Activated T-cell treated with anti-CD3 and anti-CD28 coated beads, Interleukin-2, amount 50 U/mL, for 4 hours (primary cell): ENCODE data around the gene ZNF618. TPM values are rescaled to one million over a fixed set of nuclear protein-coding genes. Genes with fewer than 3 reads are reported as not detected.
A peak's percentile ranks its signal among the peaks of the same experiment; 100 is the strongest.

Experiments used
- ATAC-seq, 2 donors: fragments of 200-7000 bp; cut with Tn5 transposase; one replicate each; pipeline ENCODE4 v1.10.0; 2021
- DNase-seq: peaks from one replicate; pipeline ENCODE4 v3.0.0-alpha.2; 2020
- H3K27me3 Mint-ChIP-seq: one replicate; pipeline ENCODE4 v1.8.0; 2021; ENCODE audit warnings: low read depth, mixed read lengths
- H3K36me3 Mint-ChIP-seq: one replicate; pipeline ENCODE4 v1.8.0; 2022; ENCODE audit warnings: mixed read lengths; ENCODE audit not compliant: insufficient read depth
- H3K4me1 Mint-ChIP-seq: one replicate; pipeline ENCODE4 v1.8.0; 2021; ENCODE audit warnings: low read depth, mixed read lengths
- H3K4me3 Mint-ChIP-seq: one replicate; pipeline ENCODE4 v1.8.0; 2021; ENCODE audit warnings: mild to moderate bottlenecking, moderate library complexity, mixed read lengths
- H3K9me3 Mint-ChIP-seq: one replicate; pipeline ENCODE4 v1.8.0; 2021; ENCODE audit warnings: mixed read lengths
- total RNA-seq, 3 donors: library from RNA; stranded (reverse); gene quantifications; one replicate each; pipeline ENCODE4 v1.2.1, GENCODE V29; 2021

ZNF618 gene
- total RNA-seq, 3 donors from 2014 or later: 0.19 to 0.48 (median 0.21) TPM

- H3K36me3 Mint-ChIP-seq: no peaks in the 10 kb centered on the region
- ATAC-seq: no peak
- H3K27me3 Mint-ChIP-seq: peaks cover 10% of the 10 kb centered on the region
- H3K9me3 Mint-ChIP-seq: no peaks in the 10 kb centered on the region
- no peak for DNase-seq
- no peaks in the 10 kb centered on the region for H3K4me1 Mint-ChIP-seq
- H3K4me3 Mint-ChIP-seq: no peak overlapping the region
Measured at GRCh38 chr9:114085387-114085789, 209.3 kb downstream of the ZNF618 start.

GRCh38 chr9:114086009-114086408, 209.9 kb downstream of the ZNF618 start:
- Mint-ChIP-seq H3K36me3 (no peaks in the 10 kb centered on the region), H3K9me3 (no peaks in the 10 kb centered on the region), H3K4me3 (no peak overlapping the region), H3K4me1 (no peaks in the 10 kb centered on the region), H3K27me3 (peaks cover 10% of the 10 kb centered on the region)
- no peak for DNase-seq
- no peak for ATAC-seq

GRCh38 chr9:114086607-114087006, 210.5 kb downstream of the ZNF618 start:
- DNase-seq: no peak
- no peaks in the 10 kb centered on the region for H3K9me3 Mint-ChIP-seq
- H3K27me3 Mint-ChIP-seq: peaks cover 10% of the 10 kb centered on the region
- no peaks in the 10 kb centered on the region for H3K4me1 Mint-ChIP-seq
- no peaks in the 10 kb centered on the region for H3K36me3 Mint-ChIP-seq
- ATAC-seq: no peak
- H3K4me3 Mint-ChIP-seq: no peak overlapping the region

GRCh38 chr9:114087721-114088120, 211.6 kb downstream of the ZNF618 start:
- H3K4me1 Mint-ChIP-seq: no peaks in the 10 kb centered on the region
- no peak overlapping the region for H3K4me3 Mint-ChIP-seq
- H3K36me3 Mint-ChIP-seq: no peaks in the 10 kb centered on the region
- no peaks in the 10 kb centered on the region for H3K9me3 Mint-ChIP-seq
- ATAC-seq (no peak), DNase-seq (no peak)
- peaks cover 12% of the 10 kb centered on the region for H3K27me3 Mint-ChIP-seq

GRCh38 chr9:114088571-114089170, 212.6 kb downstream of the ZNF618 start:
- ATAC-seq (no peak), DNase-seq (no peak)
- Mint-ChIP-seq H3K4me1 (no peaks in the 10 kb centered on the region), H3K9me3 (no peaks in the 10 kb centered on the region), H3K36me3 (no peaks in the 10 kb centered on the region), H3K4me3 (no peak overlapping the region), H3K27me3 (peaks cover 16% of the 10 kb centered on the region)

GRCh38 chr9:114089206-114089840, 213.2 kb downstream of the ZNF618 start:
- Mint-ChIP-seq H3K9me3 (no peaks in the 10 kb centered on the region), H3K36me3 (no peaks in the 10 kb centered on the region), H3K4me1 (no peaks in the 10 kb centered on the region), H3K27me3 (peaks cover 17% of the 10 kb centered on the region), H3K4me3 (no peak overlapping the region)
- ATAC-seq: no peak
- no peak for DNase-seq

- peaks cover 24% of the 10 kb centered on the region for H3K27me3 Mint-ChIP-seq
- H3K4me3 Mint-ChIP-seq: no peak overlapping the region
- ATAC-seq: no peak
- no peaks in the 10 kb centered on the region for H3K4me1 Mint-ChIP-seq
- DNase-seq: no peak
- H3K9me3 Mint-ChIP-seq: no peaks in the 10 kb centered on the region
- H3K36me3 Mint-ChIP-seq: no peaks in the 10 kb centered on the region
Measured at GRCh38 chr9:114090798-114091197, 214.7 kb downstream of the ZNF618 start.

GRCh38 chr9:114091711-114092110, 215.6 kb downstream of the ZNF618 start:
- H3K4me3 Mint-ChIP-seq: no peak overlapping the region
- no peaks in the 10 kb centered on the region for H3K4me1 Mint-ChIP-seq
- ATAC-seq: no peak
- H3K27me3 Mint-ChIP-seq: peaks cover 33% of the 10 kb centered on the region
- no peak for DNase-seq
- H3K36me3 Mint-ChIP-seq: no peaks in the 10 kb centered on the region
- H3K9me3 Mint-ChIP-seq: no peaks in the 10 kb centered on the region

- ATAC-seq: no peak
- H3K4me1 Mint-ChIP-seq: no peaks in the 10 kb centered on the region
- H3K36me3 Mint-ChIP-seq: no peaks in the 10 kb centered on the region
- H3K4me3 Mint-ChIP-seq: no peak overlapping the region
- peaks cover 35% of the 10 kb centered on the region for H3K27me3 Mint-ChIP-seq
- no peak for DNase-seq
- H3K9me3 Mint-ChIP-seq: no peaks in the 10 kb centered on the region
Measured at GRCh38 chr9:114092336-114092735, 216.2 kb downstream of the ZNF618 start.

- H3K4me3 Mint-ChIP-seq: no peak overlapping the region
- peaks cover 40% of the 10 kb centered on the region for H3K27me3 Mint-ChIP-seq
- no peak for ATAC-seq
- no peaks in the 10 kb centered on the region for H3K9me3 Mint-ChIP-seq
- H3K36me3 Mint-ChIP-seq: no peaks in the 10 kb centered on the region
- DNase-seq: no peak
- peaks cover 4% of the 10 kb centered on the region for H3K4me1 Mint-ChIP-seq
Measured at GRCh38 chr9:114093031-114093471, 216.9 kb downstream of the ZNF618 start.

GRCh38 chr9:114093761-114094505, 217.8 kb downstream of the ZNF618 start:
- DNase-seq: no peak
- Mint-ChIP-seq H3K9me3 (no peaks in the 10 kb centered on the region), H3K36me3 (no peaks in the 10 kb centered on the region), H3K4me3 (no peak overlapping the region), H3K27me3 (peaks cover 41% of the 10 kb centered on the region), H3K4me1 (peaks cover 4% of the 10 kb centered on the region)
- ATAC-seq: no peak

- no peak for DNase-seq
- no peaks in the 10 kb centered on the region for H3K9me3 Mint-ChIP-seq
- H3K36me3 Mint-ChIP-seq: no peaks in the 10 kb centered on the region
- no peak overlapping the region for H3K4me3 Mint-ChIP-seq
- no peak for ATAC-seq
- peaks cover 40% of the 10 kb centered on the region for H3K27me3 Mint-ChIP-seq
- H3K4me1 Mint-ChIP-seq: peaks cover 4% of the 10 kb centered on the region
Measured at GRCh38 chr9:114094971-114095370, 218.9 kb downstream of the ZNF618 start.

- H3K4me1 Mint-ChIP-seq: peaks cover 4% of the 10 kb centered on the region
- ATAC-seq: no peak
- H3K9me3 Mint-ChIP-seq: no peaks in the 10 kb centered on the region
- H3K4me3 Mint-ChIP-seq: peak overlapping the region; percentile 36
- H3K36me3 Mint-ChIP-seq: no peaks in the 10 kb centered on the region
- no peak for DNase-seq
- H3K27me3 Mint-ChIP-seq: peaks cover 39% of the 10 kb centered on the region
Measured at GRCh38 chr9:114096041-114096511, 220.0 kb downstream of the ZNF618 start.

GRCh38 chr9:114096866-114097612, 220.9 kb downstream of the ZNF618 start:
- H3K27me3 Mint-ChIP-seq: peaks cover 41% of the 10 kb centered on the region
- no peaks in the 10 kb centered on the region for H3K36me3 Mint-ChIP-seq
- peaks cover 6% of the 10 kb centered on the region for H3K9me3 Mint-ChIP-seq
- DNase-seq (no peak), ATAC-seq (no peak)
- H3K4me3 Mint-ChIP-seq: peak overlapping the region; percentile 46
- H3K4me1 Mint-ChIP-seq: peaks cover 4% of the 10 kb centered on the region
